ENCODE measurements around the gene CELSR1.

CELSR1 gene

GRCh38 chr22:46360097-46360496 is 177.3 kb downstream of the CELSR1 start:
- no peak for DNase-seq

DNA sequence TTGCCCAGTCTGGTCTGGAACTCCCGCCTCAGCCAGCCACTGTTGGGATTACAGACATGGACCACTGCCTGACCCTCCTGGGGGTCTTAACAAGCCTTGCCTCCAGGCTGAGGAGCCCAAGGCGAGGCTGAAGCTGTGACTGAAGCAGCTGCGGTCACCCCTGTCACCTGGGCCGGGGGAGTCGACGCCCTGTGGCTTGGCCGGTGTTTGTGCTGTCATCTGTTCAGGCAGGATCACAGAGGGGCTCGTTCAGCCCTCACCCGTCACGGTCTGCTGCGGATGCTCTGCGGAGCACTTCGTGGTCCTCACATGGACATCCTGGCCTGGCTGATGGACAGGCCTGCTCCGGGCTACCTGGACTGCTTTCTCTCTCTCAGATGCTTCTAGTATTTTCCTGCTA is 178.1 kb downstream of the CELSR1 start:
- no peak for DNase-seq

GRCh38 chr22:46358766-46359165 is 178.7 kb downstream of the CELSR1 start:
- DNase-seq, result no peak

GRCh38 chr22:46357711-46358520 is 179.5 kb downstream of the CELSR1 start:
- DNase-seq, result no peak

GRCh38 chr22:46356496-46357480 is 180.6 kb downstream of the CELSR1 start:
- no peak for DNase-seq

DNA sequence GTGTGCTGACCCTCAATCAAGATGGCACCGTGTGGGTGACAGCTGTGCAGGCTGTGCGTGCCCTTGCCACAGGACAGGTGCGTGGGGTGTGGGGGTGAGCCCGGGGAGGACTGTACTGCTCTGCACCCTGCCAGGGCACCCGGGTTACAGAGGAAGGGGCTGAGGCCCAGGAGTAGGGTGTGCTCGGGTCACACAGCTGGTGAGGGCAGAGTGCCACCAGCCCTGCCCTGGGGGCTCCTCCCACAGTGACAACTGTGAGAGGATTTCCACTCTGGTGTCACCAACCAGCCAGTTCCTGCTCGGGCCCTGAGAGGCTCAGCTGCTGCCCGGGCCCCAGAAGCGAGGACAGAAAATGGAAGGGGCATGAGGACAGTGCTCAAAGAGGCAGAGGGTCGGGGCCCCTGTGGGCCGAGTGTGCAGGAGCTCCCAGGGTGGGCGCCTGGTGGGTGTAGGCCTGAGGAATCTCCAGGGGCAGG is 181.4 kb downstream of the CELSR1 start:
- DNase-seq, result peak; percentile 52

- DNase-seq, result peak; percentile 78
Measured at GRCh38 chr22:46355369-46355995, 181.9 kb downstream of the CELSR1 start.

GRCh38 chr22:46354993-46355305 is 182.5 kb downstream of the CELSR1 start:
- DNase-seq, result no peak

- no peak for DNase-seq
Measured at GRCh38 chr22:46354176-46354992, 183.0 kb downstream of the CELSR1 start.

- no peak for DNase-seq
Measured at GRCh38 chr22:46353483-46354105, 183.8 kb downstream of the CELSR1 start.

DNA sequence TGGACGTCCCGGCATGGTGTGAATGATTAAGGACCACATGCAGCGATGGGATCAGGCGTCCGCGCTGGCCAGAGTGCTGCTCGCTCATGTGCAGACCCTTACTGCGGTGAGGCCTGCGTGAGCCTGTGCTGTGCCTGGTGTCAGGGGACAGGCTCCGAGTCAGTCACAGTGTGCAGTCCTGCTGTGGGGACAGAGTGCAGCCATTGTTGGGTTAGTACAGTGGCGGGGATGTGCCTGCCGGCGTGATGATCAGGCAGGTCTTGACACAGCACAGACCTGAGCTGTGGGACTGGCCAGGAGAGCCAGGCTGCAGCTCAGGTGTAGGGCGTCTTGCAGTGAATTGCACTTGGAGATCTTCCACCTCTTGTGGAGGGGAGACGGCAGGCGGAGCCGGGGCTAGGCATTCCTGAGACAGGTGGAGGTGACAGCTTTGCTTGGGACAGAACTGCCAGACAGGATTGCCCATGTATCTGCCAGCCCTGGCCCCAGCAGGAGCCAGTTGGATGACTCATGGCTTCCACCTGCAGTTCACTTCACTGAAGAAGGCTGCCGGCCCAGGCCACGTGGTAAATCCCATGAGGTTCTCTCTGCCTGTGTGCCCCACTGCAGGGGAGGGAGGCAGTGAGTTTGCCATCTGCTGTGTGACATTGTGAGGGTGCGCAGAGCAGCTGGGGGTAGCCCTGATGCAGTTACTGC is 184.6 kb downstream of the CELSR1 start:
- DNase-seq, result no peak

- DNase-seq, result no peak
Measured at GRCh38 chr22:46352276-46352675, 185.1 kb downstream of the CELSR1 start.

DNA sequence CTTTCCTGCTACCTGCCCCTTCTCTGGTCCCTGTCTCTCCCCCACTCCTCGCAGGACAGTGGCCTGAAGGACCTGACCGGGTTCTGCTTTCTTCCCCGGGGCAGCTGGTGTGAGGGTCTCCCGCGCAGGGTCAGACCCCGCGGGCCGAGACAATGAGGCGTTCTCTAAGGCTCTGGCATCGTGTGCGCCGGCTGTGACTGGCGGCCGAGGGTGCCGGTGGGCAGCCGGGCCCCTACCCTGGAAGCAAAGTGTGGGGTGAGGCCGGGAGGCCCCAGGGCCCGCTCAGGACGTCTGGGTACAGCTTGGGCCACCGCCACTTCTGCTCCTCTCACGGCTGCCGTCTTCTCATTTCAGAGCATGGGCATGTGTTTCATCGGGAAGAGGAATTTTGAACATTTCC is 185.7 kb downstream of the CELSR1 start:
- no peak for DNase-seq

DNA sequence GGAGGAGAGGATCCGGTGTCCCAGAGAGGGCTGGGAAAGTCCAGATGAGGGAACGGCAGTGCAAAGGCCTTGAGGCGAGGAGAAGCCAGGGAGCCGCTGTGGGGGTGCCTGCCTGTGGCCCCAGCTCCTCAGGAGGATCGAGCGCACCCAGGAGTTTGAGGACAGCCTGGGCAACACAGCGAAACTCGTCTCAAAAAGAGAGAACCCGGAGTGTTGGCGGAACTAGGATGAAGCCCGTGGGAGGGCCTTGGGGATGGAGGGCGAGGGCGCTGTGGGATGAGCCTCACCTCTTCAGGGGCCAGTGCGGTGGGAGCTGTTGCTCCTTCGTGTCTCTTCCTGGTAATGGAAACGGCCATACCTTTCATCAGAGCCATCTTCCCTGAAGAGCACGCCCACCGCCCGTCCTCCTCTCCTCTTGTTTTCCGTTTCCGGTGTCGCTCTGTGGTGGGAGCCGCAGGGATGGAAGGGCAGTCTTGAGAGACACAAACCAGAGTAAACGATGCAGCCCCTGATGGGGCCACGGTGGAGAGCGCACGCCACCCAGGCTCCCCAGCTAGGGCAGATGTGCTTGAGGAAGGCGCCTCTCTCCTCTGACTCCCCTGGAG is 186.2 kb downstream of the CELSR1 start:
- DNase-seq, result no peak

- DNase-seq, result no peak
Measured at GRCh38 chr22:46350646-46351045, 186.8 kb downstream of the CELSR1 start.

DNA sequence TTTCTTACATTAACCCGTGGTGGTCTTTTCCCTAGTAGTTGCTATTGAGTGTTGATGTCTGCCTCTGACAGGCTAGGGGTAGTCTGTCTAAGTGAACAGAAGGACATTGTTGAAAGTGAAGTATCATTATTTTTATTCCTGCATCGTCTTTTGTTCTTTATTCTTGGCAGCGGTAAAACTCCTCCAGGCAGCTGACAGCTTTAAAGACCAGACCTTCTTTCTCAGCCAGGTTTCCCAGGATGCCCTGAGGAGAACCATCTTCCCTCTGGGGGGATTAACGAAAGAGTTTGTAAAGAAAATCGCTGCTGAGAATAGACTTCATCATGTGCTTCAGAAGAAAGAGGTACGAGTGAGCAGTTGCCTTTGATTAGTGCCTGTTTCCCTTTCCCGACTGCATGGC is 187.3 kb downstream of the CELSR1 start:
- no peak for DNase-seq

- DNase-seq, result no peak
Measured at GRCh38 chr22:46349681-46350080, 187.7 kb downstream of the CELSR1 start.

GRCh38 chr22:46349238-46349637 is 188.2 kb downstream of the CELSR1 start:
- DNase-seq, result no peak

DNA sequence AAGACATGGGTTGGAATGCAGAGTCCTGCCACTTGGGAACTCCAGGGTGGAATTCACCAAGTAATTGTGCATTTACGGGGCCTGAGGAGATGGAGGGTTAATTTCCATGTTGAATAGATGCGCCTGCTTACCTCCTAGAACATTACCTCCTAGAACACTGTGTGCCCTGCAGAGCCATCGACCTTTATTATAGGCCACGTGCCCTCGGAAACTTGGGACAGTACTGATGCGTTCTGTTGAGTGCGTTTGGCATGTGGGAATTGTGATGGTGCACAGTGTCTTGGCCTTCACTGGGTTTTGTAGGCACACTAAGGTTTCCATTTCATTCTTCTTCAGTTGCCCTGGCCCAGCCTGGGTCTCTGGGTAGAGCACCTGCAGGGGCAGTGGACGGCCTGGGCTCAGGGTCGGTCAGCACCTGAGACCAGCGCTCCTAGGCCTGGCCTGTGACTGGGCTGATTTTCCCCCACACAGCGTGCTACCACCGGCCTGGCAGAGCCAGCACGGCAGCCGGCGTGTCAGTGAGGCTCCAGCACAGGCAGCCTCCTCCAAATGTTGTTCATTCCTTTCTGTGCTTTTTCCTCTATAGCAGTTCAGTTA is 189.2 kb downstream of the CELSR1 start:
- no peak for DNase-seq

DNA sequence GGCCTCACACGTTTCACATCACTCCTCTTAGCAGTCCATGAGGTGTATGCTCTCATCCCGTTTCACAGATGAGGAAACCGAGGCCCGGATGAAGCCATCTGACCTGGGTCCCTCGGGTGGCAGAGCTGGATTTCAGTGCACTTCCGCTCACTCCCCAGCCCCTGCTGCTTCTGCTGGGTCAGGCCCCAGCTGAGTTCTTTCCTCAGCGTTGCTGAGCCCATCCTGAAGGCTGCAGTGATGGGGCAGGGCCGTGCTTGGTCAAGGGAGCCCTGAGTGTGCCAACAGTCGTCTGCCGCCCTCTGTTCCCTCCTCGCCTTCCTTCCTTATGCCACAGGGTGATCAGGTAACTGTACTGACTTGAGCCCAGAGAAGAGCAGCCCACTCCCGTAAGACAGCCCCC is 189.8 kb downstream of the CELSR1 start:
- no peak for DNase-seq
